Upper lobe of left lung (tissue), 4 donors: ENCODE results near the gene ABCC2.

Experiments
- EP300 ChIP-seq, 4 donors: sonication (generic); formaldehyde crosslinking; IDR thresholded peaks; one replicate each; pipeline ENCODE4 v1.5.1; 2017; ENCODE audit warnings: antibody characterized with exemption in 4 of 4, control low read depth in 2 of 4
- POLR2A ChIP-seq, 4 donors: fragments of 450-650 bp; IDR thresholded peaks; one replicate each; pipeline ENCODE4 v1.5.1; 2016 to 2017; ENCODE audit warnings: antibody characterized with exemption in 4 of 4, mild to moderate bottlenecking in 2 of 4
- POLR2AphosphoS5 ChIP-seq, 2 donors: sonication (generic); formaldehyde crosslinking; IDR thresholded peaks; one replicate each; pipeline ENCODE4 v1.5.1; 2017; ENCODE audit warnings: antibody characterized with exemption in 2 of 2
- TF ChIP-seq, protein P1 (sequence below), 6 experiments: fragments of 450-650 bp in 4 of 6; fragments of 200-600 bp in 2 of 6; sonication (generic) in 2 of 6; IDR thresholded peaks; one replicate each; pipeline ENCODE4 v1.5.1; 2016 to 2019; ENCODE audit warnings: antibody characterized with exemption in 6 of 6

DNA sequence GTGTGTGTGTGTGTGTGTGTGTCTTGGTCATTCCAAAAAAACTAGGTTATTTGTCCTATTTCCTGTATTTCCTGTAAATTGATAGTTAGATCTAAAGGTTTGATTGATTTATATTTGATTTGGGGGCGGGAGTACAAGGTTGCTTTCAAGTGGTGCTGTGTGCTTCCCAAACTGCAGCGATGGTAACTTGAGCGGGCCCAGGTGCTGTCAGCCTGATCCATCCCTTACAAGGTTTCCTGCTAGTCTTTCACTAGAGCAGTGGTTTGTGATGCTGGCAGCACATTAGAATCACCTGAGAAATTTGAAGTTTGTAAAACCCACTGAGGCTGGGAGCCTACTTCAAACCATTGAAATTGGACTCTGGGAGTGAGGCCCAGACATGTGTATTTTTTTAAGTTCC is 23.7 kb downstream of the ABCC2 start:
- TF ChIP-seq, protein P1, sequence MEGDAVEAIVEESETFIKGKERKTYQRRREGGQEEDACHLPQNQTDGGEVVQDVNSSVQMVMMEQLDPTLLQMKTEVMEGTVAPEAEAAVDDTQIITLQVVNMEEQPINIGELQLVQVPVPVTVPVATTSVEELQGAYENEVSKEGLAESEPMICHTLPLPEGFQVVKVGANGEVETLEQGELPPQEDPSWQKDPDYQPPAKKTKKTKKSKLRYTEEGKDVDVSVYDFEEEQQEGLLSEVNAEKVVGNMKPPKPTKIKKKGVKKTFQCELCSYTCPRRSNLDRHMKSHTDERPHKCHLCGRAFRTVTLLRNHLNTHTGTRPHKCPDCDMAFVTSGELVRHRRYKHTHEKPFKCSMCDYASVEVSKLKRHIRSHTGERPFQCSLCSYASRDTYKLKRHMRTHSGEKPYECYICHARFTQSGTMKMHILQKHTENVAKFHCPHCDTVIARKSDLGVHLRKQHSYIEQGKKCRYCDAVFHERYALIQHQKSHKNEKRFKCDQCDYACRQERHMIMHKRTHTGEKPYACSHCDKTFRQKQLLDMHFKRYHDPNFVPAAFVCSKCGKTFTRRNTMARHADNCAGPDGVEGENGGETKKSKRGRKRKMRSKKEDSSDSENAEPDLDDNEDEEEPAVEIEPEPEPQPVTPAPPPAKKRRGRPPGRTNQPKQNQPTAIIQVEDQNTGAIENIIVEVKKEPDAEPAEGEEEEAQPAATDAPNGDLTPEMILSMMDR (IDR thresholded peaks at IDR 0.05), result no peak
- TF ChIP-seq POLR2A (IDR thresholded peaks at IDR 0.05) (no peak), EP300 (IDR thresholded peaks at IDR 0.05) (no peak), POLR2AphosphoS5 (IDR thresholded peaks at IDR 0.05) (no peak)
